GM18508 (cell line): ENCODE measurements around the gene CGB3.
"Not testable (repeated sequence)": the region's sequence is repeated elsewhere in the genome, so short reads cannot be mapped to it uniquely, and the experiment has no call there.

Experiments used
- ATAC-seq: cut with Tn5 transposase; IDR thresholded peaks from one replicate; pipeline ENCODE4 v1.9.1; 2021; ENCODE audit warnings: moderate number of reproducible peaks; ENCODE audit not compliant: insufficient read depth, unreplicated experiment

The CGB3 gene

DNA sequence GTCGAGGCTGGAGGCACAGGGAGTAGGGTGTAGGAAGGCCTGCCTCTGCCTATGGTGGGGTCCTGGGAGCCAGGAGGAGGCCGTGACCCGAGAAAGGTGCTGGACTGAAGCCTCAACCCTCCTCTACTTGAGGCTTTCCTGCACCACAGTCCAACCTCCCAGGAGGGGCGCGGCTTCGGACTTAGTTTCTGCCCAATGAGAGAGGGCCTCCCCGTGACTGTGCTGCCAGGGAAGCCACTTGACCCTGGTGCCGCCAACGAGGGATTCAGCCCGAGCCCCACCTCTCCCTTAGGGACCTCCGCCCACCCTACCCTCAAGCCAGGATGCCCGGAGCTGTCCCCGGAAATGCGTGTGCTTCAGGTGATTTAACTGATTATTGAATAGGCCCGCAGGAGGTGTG lies at the start of gene CGB3:
Gene CGB3 (minus strand): TSS at position 101 of the 400 bp plus-strand sequence. CDS start 362 bp downstream, outside the sequence.
- not testable (repeated sequence) for ATAC-seq

- ATAC-seq = no peak
Measured at GRCh38 chr19:49071860-49072547, 47.9 kb upstream of the CGB3 start.

DNA sequence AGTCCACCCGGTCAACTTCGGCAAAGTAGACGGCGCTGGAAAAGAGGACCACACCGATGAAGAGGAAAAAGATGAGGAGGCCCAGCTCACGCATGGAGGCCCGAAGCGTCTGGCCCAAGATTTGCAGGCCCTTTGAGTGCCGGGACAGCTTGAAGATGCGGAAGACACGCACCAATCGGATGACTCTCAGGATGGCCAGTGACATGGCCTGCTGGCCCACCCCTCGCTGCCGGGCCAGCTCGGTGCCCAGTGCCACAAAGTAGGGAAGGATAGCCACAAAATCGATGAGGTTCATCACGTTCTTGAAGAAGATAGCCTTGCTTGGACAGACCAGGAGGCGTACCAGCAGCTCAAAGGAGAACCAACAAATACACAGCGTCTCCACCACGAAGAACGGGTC lies 46.3 kb upstream of the CGB3 start:
- ATAC-seq = no peak

DNA sequence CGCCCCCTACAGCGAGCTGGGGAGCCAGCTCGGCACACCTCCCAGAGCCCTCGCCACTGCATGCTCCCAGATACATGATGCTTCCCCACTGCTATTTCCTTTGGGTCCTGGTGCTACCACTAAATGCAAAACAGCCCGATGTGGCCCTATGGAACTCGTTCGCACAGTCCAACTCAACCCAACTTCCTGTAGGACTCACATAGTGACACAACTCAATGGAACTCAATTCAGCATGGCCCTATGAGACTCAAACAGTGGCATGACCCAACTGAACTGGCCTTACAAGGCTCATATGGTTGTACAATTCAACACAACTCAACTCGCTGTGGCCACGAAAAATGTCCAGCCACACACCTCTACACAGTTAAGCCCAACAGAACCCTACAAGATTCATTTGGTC lies 44.9 kb upstream of the CGB3 start:
- ATAC-seq = no peak

- no peak for ATAC-seq
Measured at GRCh38 chr19:49067554-49067953, 43.4 kb upstream of the CGB3 start.

DNA sequence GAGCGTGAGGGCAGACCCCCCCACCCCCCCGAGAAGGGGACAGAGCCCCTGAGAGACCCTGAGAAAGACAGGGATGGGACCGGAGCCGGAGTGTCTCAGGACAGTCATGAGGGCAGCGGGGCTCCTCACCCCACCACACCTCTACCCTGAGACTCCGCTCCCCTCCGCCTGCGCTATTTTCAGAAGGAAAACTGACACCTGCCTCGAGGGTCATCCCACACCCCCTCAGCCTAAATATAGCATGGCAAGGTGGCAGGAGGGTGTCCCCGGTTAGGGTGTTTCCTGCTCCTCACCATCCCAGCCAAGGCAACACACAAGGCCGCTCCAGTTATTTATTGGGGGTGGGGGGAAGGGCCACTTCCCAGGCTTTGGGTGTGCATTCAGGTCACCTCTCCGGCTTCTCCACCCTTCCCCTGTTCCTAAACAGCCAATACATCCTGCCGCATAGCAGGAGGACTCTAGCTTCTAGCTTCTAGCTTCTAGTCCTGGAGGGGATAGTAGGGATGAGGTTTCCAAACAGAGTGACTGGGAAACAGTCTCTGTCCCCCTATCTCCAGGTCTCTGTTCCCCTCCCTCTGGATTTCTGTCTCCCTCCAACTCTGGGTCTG lies 41.9 kb upstream of the CGB3 start:
- no peak for ATAC-seq

GRCh38 chr19:49064768-49065611 lies 40.9 kb upstream of the CGB3 start, which contains the start of gene NTF4:
TSS of gene NTF4 (minus strand) at chr19:49064818. CDS start at chr19:49061997, 2,821 bp downstream.
- ATAC-seq = no peak

DNA sequence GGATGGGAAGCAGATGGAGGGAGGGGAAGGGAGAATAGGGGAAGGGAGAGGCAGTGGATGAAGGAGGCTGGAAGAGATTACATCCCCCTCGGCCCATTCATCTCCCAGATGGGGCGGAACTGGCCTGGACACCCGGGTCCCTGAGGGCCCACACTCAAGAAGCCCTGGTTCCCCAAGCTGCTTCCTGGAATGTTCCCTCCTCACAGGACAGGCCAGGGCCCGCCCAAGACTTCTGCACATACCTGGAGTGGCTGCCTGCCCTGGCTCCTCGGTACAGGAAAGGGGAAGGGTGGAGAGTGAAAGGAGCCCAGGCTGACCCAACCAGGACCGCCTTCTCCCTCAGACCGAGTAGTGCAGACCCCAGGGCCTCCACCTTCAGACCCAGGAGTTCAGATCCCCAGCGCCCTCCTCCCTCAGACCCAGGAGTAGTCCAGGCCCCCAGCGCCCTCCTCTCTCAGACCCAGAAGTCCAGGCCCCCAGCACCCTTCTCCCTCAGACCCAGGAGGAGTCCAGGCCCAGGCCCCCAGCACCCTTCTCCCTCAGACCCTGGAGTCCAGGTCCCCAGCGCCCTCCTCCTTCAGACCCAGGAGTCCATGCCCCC lies 40.0 kb upstream of the CGB3 start:
- ATAC-seq = no peak

GRCh38 chr19:49061445-49061844 lies 37.3 kb upstream of the CGB3 start:
- no peak for ATAC-seq

GRCh38 chr19:49061000-49061399 lies 36.9 kb upstream of the CGB3 start:
- ATAC-seq = no peak

- no peak for ATAC-seq
Measured at GRCh38 chr19:49059053-49059452, 34.9 kb upstream of the CGB3 start.

GRCh38 chr19:49058562-49058961 lies 34.4 kb upstream of the CGB3 start:
- no peak for ATAC-seq

GRCh38 chr19:49057636-49058234 lies 33.6 kb upstream of the CGB3 start, which contains the start of gene CGB7:
TSS of gene CGB7 (minus strand) at chr19:49057749. CDS start at chr19:49055375, 2,374 bp downstream.
- ATAC-seq = no peak

- ATAC-seq = not testable (repeated sequence)
Measured at GRCh38 chr19:49056902-49057596, 32.9 kb upstream of the CGB3 start.

DNA sequence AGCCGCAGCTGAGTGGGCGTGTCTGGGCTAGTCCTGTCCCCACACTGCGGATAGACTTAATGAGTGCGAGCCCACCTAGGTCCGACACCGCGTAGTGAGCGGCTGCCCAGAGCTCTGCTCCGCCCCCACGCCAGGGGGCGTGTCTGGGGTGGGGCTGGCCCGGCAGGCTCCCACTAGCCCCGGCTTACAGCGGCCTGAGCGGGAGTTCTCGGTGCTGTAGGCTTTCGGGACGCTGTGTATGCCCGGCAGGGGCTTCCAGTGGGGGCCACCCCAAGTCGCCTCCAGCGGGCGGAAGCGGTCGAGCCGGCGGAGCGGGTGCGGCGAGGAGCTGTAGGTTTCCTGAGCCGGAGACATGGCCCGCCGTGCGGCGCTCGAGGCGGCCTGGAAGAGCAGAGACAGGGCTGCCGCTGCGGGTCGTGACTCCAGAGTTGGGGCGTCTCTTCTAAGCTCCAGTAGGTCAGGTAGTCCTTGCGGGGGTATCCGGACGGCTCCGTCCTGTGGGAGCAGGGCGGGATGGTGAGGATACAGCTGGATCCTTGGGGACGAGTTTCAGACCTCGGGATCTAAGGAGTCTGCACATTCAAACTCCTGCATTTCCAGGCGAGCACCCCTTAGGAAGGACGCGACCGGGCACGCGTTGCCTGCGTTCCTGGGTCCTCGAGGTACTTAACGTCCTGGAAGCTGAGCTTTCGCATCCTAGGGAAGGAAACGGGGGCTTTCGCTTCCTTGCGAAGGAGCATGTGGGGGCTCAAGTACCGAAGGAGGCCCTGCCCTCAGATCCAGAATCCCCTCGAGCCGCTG lies 32.2 kb upstream of the CGB3 start:
- ATAC-seq = no peak

DNA sequence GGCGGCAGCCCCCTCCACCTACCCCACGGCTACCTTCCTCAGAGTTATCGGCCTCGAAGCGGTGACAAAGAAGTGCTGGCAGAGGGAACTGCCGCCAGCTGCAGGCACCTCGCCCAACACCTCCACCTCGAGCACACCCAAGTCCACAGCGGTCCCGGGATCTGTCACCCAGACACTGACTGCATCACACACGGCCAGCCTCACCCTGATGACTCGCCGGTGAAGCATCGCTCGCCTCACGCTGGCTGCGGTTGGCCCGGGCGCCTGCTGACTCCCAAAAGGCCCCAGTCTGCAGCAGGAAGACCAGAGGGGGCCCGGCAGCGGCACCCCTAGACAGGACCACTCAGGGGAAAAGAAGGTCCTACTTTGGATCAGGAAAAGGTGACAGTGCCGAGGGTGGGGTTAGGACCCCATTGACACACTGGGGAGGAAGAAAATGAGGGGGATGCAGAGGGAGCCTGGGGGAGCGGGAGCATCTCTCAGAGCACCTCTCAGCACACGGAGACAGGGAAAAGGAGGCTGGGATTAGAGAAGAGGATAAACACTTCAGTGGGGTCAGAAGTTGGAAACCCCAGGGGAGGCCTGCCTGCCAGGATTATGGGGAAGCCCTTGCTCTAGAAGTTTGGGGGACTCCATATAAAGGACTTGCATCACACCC lies 26.4 kb upstream of the CGB3 start:
- not testable (repeated sequence) for ATAC-seq

GRCh38 chr19:49049834-49050233 lies 25.7 kb upstream of the CGB3 start:
- ATAC-seq = not testable (repeated sequence)

- ATAC-seq = not testable (repeated sequence)
Measured at GRCh38 chr19:49049011-49049410, 24.9 kb upstream of the CGB3 start, which contains the start of gene CGB8. TSS of gene CGB8 (minus strand) at chr19:49049111. CDS start at chr19:49048739, 372 bp downstream.
